Measurements from ENCODE around the gene MAP4K4.
"Not testable (repeated sequence)": the region's sequence is repeated elsewhere in the genome, so short reads cannot be mapped to it uniquely, and the experiment has no call there.

Gene MAP4K4

GRCh38 chr2:101769726-101770125, 72.2 kb downstream of the MAP4K4 start:
- DNase-seq (ENCODE audit: low spot score), result not testable (repeated sequence)

GRCh38 chr2:101770726-101771125, 73.2 kb downstream of the MAP4K4 start:
- peak; percentile 37 for DNase-seq (ENCODE audit: low spot score)

DNA sequence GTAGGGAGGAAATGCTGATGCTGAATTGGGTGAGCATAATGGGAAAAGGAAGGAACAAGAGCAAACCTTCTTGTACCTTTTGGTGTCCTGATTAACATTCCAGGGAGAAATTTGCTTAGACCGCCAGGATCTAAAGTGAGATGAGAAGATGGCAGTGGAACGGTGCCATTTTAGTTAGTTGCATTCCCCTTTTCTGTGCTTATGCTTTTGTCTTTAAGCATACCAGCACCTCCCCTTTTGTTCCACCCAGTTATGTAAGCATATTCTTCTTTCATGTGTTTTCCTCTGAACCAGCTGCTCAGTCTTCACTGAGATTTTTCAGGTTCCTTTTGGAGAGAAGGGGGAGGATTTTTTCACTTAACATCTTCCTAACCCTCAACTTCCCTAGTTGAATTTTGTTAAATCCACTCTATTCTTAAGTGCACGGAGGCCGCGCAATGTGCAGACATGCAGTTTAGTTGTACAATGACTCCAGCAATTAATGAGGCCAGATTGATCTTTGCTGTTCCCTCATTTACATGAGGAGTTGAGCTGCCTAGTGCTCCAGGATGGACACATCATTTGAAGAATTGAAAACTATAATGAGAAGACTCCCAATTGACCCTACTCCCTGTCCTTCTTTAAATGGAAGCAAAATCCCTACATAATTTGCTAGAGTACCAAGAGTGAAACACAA, 73.9 kb downstream of the MAP4K4 start:
- DNase-seq (ENCODE audit: low spot score), result no peak

DNA sequence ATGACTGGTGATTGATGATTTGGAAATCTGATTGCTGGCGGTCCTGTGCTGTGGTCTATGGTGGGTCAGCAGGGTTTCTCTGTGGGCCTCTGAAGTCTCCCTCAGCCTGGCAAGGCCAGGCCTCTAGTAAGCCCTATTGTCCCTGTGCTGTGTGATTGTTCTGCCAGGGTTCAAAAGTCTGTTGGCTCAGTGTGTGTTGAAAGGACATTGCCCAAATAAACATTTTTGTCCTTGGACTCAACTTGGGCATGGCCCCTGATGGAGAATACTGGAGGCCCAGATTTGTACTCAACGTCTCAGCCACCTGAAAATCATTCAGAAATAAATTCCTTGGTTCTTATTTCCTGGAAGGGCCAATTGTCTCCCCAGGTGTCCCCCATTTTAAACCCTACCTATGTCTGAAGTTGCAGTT, 74.4 kb downstream of the MAP4K4 start:
- no peak for DNase-seq (ENCODE audit: low spot score)

GRCh38 chr2:101773137-101773536, 75.6 kb downstream of the MAP4K4 start:
- DNase-seq (ENCODE audit: low spot score), result no peak

DNA sequence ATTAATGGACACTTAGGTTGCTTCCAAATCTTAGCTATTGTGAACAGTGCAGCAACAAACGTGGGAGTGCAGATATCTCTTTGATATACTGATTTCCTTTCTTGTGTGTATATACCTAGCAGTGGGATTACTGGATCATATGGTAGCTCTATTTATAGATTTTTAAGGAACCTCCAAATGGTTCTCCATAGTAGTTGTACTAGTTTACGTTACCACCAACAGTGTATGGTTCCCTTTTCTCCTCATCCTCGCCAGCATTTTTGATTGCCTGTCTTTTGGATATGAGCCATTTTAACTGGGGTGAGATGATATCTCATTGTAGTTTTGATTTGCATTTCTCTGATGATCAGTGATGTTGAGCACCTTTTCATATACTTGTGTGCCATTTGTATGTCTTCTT, 76.5 kb downstream of the MAP4K4 start:
- DNase-seq (ENCODE audit: low spot score), result not testable (repeated sequence)

DNA sequence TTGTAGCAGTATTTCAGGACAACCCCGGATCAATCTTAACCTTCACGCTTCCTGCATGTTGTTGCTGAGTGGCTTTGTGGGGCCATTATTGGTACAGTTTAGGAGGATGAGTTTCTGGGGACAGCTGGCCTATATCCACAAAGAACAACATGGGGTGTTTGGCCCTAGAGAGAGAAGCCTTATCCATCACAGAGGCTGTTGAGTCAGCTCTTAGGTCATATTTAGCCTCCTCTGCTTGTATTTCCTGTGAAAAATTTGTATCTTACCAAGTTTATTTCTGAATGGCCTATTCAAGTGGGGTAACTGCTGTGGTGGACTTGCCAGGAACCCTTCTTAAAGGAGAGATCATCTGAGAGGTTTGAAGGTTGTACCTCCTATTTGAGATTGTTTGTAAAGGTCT, 77.6 kb downstream of the MAP4K4 start:
- no peak for DNase-seq (ENCODE audit: low spot score)

DNA sequence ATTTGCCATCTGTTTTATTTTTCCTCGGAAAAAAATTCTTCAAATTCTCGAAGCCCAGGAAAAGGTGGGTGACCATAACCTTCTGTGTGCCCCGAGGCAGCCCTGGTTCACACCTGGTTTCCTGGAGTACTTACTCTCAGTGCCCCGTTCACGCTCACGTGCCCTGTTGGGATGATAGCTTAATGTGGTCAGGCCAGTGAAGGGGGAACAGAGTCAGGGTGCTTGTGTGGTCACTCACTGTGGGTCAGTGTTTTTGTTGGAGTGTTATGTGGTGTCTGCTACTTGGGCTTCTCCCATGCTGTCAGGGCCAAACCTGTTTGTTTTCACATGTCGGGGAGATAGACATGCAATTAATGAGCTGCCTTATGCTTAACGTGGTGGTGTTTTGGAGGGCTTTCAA, 78.1 kb downstream of the MAP4K4 start:
- DNase-seq (ENCODE audit: low spot score), result no peak

DNA sequence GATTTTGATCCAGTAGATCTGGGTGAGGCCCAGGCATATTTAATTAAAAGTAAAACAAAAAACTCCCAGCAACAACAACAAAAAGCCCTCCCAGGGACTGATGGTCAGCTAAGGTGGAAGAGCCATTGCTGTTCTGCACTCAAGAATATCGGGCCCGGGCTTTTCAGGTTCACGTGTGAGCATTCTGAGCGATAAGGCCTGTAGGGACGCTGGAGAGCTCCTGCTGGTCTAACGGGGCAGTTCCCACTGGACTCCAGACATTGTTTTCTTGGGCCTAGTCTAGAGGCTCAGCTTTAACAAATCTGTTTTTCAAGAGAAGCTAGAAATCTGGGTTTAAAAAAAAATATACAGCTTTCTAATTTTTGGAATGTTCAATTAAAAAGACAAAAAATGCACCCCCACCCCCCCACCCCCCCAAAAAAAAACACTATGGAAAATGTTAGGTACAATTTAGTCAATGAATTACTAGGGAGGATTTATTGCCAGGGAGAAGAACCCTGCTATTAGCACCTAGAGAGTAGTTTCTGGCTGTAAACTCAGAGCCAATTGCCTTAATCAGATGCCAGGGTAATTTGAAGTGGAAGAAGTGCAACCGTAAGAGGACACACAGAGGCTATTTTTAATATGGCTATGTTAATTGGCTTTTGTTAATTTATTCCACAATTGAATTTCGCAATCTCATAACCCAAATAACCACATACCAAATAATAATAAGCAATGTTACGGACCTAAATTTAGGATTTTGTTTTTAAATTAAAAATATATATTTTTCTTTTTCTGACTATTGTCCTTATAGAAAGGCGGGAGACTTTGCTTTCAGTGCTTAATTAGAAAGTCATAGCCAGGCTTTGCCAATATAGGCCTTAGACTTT, 78.9 kb downstream of the MAP4K4 start:
- no peak for DNase-seq (ENCODE audit: low spot score)

DNA sequence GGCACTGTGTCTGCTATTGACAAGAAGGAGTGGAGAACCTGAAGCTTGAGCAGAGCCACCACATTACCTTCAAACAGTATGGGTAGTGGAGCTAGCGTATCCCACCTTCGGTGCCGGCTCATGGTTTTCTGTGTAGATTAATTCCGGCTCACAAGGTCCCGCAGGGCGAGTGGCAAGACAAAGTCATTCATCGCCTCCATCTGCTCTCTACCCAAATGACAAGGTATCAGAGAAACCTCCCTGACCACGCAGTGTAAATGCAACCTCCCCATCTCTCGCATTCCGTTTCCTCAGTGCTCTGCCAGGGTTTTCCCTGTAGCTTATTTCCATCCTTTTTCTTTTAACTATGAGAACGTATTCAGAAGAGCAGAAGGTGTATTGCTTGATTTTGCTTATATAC, 79.8 kb downstream of the MAP4K4 start:
- no peak for DNase-seq (ENCODE audit: low spot score)

DNA sequence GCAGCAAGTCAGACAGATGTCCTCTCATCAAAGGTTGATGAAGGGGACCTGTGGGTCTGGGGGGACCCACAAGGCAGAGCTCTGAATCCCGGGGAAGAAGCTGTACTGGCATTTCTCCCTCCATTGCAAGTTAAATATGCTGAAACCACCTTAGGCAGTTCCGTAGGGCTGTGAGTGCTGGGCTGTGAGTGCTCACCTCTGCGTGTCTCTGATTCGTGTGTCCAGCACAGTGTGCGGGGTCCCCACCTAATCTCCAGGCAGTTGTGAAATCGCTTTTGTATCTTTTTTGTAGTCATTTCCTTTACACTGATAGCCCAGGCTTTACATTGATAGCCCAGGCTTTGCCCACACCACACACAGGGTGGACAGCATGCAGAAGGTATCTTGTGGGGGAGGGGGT, 80.6 kb downstream of the MAP4K4 start:
- no peak for DNase-seq (ENCODE audit: low spot score)

DNA sequence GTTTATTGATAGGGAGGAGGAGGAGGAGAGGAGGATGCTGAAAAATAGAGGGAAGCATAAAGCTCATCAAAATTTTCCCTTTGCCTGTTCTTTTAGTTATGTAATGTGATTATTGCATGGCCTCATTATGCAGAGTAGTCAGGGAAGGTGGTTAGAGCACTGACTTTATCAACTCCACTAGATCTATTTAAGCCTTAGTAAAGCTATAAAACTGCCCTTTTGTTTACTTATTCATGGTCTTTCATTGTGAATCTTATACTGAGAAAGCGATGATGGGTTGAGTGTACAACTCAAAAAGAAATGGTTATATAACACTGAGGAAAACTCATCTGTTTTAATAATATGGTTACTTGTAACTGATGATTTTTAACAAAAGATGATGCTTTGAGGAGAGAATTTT, 81.7 kb downstream of the MAP4K4 start:
- DNase-seq (ENCODE audit: low spot score), result no peak

- no peak for DNase-seq (ENCODE audit: low spot score)
Measured at GRCh38 chr2:101779656-101780055, 82.1 kb downstream of the MAP4K4 start.

GRCh38 chr2:101781326-101781725, 83.8 kb downstream of the MAP4K4 start:
- no peak for DNase-seq (ENCODE audit: low spot score)

DNA sequence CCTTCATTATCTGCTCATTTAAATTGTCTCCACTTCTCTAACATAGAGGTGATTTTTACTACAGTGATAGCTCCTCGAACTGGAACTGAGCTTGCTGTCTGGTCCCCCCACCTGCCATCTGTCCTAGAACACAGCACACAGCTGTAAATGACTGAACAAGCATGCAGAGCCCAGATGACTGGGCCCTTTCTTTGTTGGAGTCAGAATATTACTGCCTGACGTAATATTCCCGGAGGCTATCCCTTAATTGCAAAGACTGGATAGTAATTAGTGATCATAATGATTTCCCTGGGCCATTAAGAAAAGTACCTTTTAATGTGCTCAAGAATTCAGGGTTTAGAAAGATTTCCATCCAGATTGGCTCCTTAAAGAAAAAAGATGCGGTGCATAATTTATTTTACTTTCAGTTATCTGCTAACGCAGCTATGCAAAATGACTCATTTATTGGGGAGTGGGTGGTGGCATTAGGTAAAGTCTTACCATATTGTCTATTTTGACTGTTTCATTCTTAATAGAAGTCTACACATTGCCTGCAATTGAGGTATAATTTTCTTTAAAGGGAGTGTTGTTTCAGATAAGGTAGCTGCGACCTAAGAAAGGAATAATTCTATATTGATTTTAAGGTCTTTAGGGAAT, 84.4 kb downstream of the MAP4K4 start:
- DNase-seq (ENCODE audit: low spot score), result no peak

DNA sequence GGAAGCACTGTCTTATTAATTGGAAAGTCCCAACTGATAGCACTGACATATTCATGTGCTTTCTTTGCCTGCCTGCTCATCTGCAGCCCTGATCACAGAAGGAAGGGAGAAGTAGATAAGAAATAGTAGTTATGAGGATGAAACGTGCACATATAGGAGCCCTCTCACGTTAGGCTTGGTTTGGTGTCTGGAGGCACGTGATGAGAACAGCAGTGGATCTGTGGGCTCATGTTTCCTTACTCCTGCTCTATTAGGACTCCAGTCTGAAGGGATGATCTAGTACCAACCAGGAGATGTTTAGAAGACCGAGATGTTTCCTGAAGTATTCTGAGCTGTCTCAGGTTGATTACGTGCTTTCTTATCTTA, 84.9 kb downstream of the MAP4K4 start:
- DNase-seq (ENCODE audit: low spot score), result no peak

- DNase-seq (ENCODE audit: low spot score), result no peak
Measured at GRCh38 chr2:101787097-101787496, 89.6 kb downstream of the MAP4K4 start.

DNA sequence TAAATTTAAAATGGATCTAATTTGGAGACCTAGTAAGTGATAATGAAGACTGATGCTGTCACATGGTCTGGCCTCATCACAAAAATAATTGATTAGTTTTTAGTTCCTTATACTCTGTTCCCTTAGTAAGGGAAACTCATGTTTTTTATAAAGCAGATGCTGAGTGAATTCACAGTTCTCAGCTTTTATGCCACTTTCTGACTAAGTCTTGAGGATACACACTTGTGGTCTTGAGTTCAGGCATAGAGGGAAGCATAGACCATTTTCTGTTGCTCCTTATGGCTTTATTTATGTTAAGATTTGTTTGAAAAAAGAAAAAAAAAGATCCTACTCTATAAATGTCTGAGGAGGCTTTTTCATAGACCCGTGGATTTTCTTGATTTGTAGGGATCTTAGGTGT, 91.1 kb downstream of the MAP4K4 start:
- no peak for DNase-seq (ENCODE audit: low spot score)

DNA sequence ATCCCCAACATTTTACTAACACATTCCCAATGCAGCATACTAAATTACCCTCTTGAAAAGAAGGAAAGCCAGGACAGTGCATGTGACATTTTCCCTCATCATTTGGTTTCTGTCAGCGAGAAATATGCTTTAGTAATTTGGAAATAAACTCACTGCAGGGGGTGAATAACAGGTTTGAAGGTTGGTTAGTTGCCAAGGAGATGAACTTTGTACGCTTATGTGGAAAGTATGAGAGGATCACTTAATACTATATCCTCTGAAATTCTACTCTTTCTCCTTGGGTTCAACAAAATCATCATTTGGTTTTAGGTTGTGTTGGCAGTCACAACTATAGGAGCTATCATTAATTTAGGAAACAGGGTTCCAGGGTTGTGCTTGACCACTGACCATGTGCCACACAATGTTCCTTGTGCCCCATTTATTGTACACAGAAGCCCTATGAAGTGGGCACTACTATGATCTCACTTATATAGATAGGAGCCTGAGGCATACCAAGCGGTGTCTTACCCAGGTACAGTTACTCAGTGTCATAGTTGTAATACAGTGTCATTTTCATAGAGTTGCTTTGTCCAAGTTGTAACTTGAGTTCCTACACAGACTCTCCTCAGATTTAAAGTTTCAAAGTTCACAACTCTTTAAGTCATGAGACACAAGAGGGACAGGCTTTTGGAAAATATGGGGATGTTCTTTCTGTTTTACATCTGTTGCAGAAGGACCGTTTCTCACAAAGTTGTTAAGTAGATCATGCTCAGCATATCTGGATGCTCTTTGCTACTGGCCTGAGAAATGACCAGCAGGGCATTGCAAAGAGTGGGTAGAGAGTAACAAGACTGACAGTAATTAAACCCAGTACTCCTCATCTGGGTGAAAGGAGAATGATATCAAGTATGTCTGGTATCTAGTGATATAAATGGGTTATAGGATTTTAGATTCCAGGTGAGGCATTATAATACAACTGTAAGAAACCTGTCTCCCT, 91.8 kb downstream of the MAP4K4 start:
- no peak for DNase-seq (ENCODE audit: low spot score)

- DNase-seq (ENCODE audit: low spot score), result no peak
Measured at GRCh38 chr2:101790416-101790815, 92.9 kb downstream of the MAP4K4 start.

DNA sequence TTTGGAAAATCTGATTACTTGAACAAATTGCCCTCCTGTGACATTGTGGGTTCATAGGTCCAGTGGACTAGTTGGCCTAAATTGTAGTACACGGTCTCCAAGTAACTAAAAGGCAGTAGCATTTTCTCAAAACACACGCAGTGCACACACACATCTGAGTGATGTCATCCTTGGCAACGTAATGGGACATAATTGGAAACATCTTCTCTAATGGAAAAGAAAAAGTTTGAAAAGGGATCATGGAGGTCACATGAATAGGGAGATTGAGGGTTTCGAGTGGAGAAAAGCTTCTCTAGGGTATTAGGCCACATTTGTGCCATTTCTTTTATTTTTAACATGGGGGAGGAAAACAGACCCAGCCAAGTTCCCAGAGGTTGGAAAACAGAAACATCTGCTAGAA, 93.3 kb downstream of the MAP4K4 start:
- DNase-seq (ENCODE audit: low spot score), result no peak

DNA sequence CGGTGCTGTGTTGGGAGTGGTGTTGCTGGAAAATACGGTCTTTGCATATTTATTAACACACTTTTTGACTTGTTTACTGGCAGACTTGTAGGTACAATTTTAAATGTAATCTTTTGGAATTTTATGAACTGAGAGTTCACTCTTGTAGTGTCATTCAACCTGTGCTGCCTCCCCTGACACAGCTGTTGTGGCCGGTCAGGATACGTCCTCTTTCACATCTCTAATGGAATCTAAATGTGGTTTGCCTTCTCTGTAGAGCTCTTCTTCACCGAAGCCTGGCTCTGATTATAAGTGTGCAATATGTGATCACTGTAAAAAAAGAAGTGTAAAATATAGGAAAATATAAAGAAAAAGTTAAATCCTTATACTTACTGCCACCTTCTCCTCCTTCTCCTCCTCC, 94.7 kb downstream of the MAP4K4 start:
- DNase-seq (ENCODE audit: low spot score), result no peak
